ENCODE measurements around the gene CALML4.

Gene CALML4

GRCh38 chr15:68143785-68144184 lies 61.3 kb downstream of the CALML4 start:
- DNase-seq (ENCODE audit: low read depth): no peak

GRCh38 chr15:68143129-68143528 lies 62.0 kb downstream of the CALML4 start:
- no peak for DNase-seq (ENCODE audit: low read depth)
